ENCODE measurements around the gene GBGT1.

DNA sequence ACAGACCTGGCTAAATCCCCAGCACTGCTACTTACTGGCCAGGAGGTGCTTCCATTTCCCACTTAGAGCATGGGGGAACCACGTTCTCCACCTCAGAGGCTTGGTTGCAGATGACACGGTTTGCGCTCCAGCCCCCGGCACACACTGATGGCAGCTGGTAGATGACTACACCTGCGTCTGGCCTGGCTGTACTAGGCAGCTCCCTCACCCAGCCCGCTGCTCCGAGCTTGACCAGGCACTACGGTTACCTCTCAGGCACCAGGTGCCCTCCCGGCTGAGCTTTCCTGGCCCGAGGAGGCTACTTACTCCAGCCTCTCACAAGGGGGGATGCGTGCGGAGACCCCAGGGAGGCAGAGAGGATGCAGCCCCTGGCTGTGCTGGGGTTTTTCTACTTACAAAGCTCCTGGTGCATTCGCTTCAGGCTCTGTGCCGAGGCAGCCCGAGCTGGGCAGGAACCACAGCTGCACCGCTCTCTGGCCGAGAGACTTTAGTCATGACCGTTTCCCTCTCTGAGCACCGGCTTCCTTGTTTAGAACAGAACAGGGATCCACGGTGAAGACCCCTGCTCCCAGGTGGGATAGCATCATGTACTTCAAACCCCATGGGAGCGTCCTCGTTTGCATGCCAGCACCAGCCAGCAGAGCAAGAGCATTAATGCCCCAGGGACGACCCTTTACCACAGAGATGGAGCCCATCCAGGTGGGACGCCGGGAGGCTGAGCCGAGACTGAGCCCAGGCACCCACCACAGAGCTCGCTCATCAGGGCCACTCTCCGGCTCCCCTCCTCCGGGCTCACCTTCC is 7.6 kb upstream of the GBGT1 start:
- TF ChIP-seq, protein P1, sequence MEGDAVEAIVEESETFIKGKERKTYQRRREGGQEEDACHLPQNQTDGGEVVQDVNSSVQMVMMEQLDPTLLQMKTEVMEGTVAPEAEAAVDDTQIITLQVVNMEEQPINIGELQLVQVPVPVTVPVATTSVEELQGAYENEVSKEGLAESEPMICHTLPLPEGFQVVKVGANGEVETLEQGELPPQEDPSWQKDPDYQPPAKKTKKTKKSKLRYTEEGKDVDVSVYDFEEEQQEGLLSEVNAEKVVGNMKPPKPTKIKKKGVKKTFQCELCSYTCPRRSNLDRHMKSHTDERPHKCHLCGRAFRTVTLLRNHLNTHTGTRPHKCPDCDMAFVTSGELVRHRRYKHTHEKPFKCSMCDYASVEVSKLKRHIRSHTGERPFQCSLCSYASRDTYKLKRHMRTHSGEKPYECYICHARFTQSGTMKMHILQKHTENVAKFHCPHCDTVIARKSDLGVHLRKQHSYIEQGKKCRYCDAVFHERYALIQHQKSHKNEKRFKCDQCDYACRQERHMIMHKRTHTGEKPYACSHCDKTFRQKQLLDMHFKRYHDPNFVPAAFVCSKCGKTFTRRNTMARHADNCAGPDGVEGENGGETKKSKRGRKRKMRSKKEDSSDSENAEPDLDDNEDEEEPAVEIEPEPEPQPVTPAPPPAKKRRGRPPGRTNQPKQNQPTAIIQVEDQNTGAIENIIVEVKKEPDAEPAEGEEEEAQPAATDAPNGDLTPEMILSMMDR (IDR thresholded peaks at IDR 0.05): no peak
- no peak for TF ChIP-seq POLR2A (IDR thresholded peaks at IDR 0.05)

All from Peyer's patch (tissue), 4 donors.